ENCODE data around the gene ADAMTSL3.

- TF ChIP-seq CTCF (IDR thresholded peaks at IDR 0.05; ENCODE audit: insufficient read depth, low read depth, low read length) (no peak), EZH2 (IDR thresholded peaks at IDR 0.05; ENCODE audit: insufficient read depth, low read length) (no peak)
These were observed 290.0 kb downstream of the ADAMTSL3 start for GRCh38 chr15:83943849-83944404.

All from astrocyte (in vitro differentiated cells and primary cell).